ENCODE results near the gene RAB40C. TPM values are rescaled to one million over a fixed set of nuclear protein-coding genes. Genes with fewer than 3 reads are reported as not detected.
A peak's percentile ranks its signal among the peaks of the same experiment; 100 is the strongest.

The RAB40C gene
- total RNA-seq, 1 experiment from 2014 or later, result 19.9 TPM

DNA sequence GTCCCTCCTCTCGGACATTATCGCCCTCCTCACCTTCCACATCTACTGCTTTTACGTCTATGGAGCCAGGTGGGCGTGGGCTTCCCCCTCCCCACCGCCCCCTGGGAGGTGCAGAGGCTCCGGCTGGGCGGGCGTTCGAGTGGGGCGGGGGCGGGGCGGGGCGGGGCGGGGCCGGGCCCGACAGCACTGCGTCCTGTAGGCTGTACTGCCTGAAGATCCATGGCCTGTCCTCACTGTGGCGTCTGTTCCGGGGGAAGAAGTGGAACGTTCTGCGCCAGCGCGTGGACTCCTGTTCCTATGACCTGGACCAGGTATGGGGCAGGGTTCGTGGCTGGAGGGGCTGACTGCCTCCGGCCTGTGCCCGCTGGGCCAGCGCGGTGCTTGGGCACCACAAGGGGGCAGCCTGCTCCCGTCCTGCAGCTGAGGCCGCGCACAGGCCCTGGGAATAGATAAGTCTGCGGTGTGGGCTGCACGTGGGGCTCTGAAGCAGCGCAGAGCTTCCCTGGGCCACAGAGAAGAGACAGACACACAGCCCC lies 10.9 kb upstream of the RAB40C start:
- CTCF ChIA-PET, result interaction anchor here (0.6 kb wide), 1 partner anchor 30 kb away, joined by 4 read pairs; no protein-coding TSS in a partner anchor
- TF ChIP-seq, protein P1, sequence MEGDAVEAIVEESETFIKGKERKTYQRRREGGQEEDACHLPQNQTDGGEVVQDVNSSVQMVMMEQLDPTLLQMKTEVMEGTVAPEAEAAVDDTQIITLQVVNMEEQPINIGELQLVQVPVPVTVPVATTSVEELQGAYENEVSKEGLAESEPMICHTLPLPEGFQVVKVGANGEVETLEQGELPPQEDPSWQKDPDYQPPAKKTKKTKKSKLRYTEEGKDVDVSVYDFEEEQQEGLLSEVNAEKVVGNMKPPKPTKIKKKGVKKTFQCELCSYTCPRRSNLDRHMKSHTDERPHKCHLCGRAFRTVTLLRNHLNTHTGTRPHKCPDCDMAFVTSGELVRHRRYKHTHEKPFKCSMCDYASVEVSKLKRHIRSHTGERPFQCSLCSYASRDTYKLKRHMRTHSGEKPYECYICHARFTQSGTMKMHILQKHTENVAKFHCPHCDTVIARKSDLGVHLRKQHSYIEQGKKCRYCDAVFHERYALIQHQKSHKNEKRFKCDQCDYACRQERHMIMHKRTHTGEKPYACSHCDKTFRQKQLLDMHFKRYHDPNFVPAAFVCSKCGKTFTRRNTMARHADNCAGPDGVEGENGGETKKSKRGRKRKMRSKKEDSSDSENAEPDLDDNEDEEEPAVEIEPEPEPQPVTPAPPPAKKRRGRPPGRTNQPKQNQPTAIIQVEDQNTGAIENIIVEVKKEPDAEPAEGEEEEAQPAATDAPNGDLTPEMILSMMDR (conservative IDR thresholded peaks at IDR 0.05; ENCODE audit: low read depth, low read length), result peak; percentile 68
- no peak for TF ChIP-seq EZH2 (IDR thresholded peaks at IDR 0.05; ENCODE audit: borderline replicate concordance, low read depth, low read length, poor library complexity, severe bottlenecking)

DNA sequence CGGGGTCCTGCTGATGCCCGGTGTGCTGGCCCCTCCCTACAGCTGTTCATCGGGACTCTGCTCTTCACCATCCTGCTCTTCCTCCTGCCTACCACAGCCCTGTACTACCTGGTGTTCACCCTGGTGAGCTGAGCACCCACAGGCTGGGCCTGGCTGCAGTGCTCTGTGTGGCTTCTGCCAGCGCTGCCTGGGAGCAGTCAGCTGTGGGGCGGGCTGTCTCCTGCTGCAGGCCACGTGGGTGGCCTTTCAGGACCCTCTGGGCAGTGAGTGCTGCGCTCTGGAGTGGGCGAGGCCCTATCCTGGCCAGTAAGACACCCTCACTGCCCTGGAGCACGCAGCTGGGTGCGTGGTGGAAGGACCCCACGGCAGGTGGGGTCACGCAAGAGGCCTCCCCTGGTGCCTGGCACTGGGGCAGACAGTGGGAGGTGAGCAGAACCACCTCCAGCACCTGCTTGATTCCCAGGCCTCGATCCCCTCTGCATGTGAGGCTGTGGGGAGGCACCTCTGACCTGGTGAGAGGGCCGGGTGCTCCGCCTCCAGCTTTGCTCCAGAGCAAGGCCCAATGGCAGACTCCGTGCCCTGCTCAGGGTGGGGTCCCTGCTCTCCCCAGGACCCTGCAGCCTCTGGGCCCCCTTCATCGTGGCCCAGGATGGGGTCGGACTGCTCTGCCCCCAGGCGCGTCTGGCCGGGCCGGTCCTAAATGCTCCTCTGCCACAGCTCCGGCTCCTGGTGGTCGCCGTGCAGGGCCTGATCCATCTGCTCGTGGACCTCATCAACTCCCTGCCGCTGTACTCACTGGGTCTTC lies 9.5 kb upstream of the RAB40C start:
- intact Hi-C loops (cut with micrococcal nuclease; ENCODE audit: unreplicated experiment), result no loop called here
- no peak for TF ChIP-seq EZH2 (IDR thresholded peaks at IDR 0.05; ENCODE audit: borderline replicate concordance, low read depth, low read length, poor library complexity, severe bottlenecking)
- TF ChIP-seq, protein P1 (conservative IDR thresholded peaks at IDR 0.05; ENCODE audit: low read depth, low read length), result no peak
- Histone ChIP-seq H3K9me3 (ENCODE audit: low read depth, low read length, poor library complexity, severe bottlenecking) (no peaks in the 10 kb centered on the region), H3K36me3 (ENCODE audit: insufficient read depth, low read length, poor library complexity, severe bottlenecking) (no peaks in the 10 kb centered on the region), H3K4me3 (ENCODE audit: low read depth, low read length, poor library complexity, severe bottlenecking) (no peak overlapping the region), H3K27ac (ENCODE audit: low read depth, low read length, poor library complexity, severe bottlenecking) (no peak overlapping the region), H3K27me3 (replicated peaks; ENCODE audit: insufficient read depth, low read depth, low read length, poor library complexity) (no peaks in the 10 kb centered on the region), H3K4me1 (ENCODE audit: insufficient read depth, low read length, poor library complexity, severe bottlenecking) (peaks cover 7% of the 10 kb centered on the region)
- DNase-seq (ENCODE audit: low spot score), result no peak
- no TSS peak for BruUV-seq (replicated peaks)
- CTCF ChIA-PET, result interaction anchor here (0.6 to 1.0 kb wide), 2 partner anchors 8 to 228 kb away, joined by 3 read pairs; no protein-coding TSS in a partner anchor
- POLR2A ChIA-PET (ENCODE audit: low non-redundant PET), result no interaction called here

More for the DNA sequence above, 10.9 kb upstream of the RAB40C start:
- H3K9me3 ChIP-seq (ENCODE audit: low read depth, low read length, poor library complexity, severe bottlenecking), result no peaks in the 10 kb centered on the region
- intact Hi-C loops (cut with micrococcal nuclease; ENCODE audit: unreplicated experiment), result no loop called here
- H3K4me1 ChIP-seq (ENCODE audit: insufficient read depth, low read length, poor library complexity, severe bottlenecking), result peaks cover 2% of the 10 kb centered on the region
- POLR2A ChIA-PET (ENCODE audit: low non-redundant PET), result no interaction called here
- peak; percentile 68 for DNase-seq (ENCODE audit: low spot score)
- no peaks in the 10 kb centered on the region for H3K36me3 ChIP-seq (ENCODE audit: insufficient read depth, low read length, poor library complexity, severe bottlenecking)
- no peaks in the 10 kb centered on the region for H3K27me3 ChIP-seq (replicated peaks; ENCODE audit: insufficient read depth, low read depth, low read length, poor library complexity)
- no peak overlapping the region for H3K4me3 ChIP-seq (ENCODE audit: low read depth, low read length, poor library complexity, severe bottlenecking)
- H3K27ac ChIP-seq (ENCODE audit: low read depth, low read length, poor library complexity, severe bottlenecking), result no peak overlapping the region
- no TSS peak for BruUV-seq (replicated peaks)

DNA sequence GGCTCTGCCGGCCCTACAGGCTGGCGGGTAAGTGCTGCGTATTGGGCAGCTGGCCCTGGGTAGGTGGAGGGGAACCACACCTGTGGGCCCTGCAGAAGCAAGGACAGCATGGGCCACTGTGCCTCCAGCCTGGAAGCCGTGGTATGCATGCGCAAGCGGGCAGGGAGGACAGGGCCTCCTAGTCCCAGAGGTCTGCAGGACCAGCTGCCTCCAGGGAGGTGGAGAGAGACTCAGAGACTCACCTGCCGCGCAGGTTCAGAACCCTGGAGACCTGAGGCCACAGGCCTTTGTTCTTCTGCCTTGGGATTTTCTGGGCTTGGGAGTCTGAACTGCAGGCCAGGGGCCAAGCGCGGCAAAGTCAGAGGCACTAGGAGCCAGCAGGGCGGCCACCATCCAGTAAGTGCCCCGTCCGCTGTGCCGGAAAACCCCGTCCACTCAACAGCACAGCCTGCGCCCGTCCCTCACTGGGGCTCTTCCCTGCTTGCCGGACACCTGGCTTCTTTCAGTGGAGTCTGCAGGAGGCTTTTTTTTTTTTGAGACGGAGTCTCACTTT lies 8.8 kb upstream of the RAB40C start:
- CTCF ChIA-PET, result interaction anchor here (0.6 to 1.0 kb wide), 2 partner anchors 8 to 227 kb away, joined by 3 read pairs; no protein-coding TSS in a partner anchor
- intact Hi-C loops (cut with micrococcal nuclease; ENCODE audit: unreplicated experiment), result no loop called here
- BruUV-seq (replicated peaks), result no TSS peak

More for the DNA sequence above, 8.8 kb upstream of the RAB40C start:
- H3K27me3 ChIP-seq (replicated peaks; ENCODE audit: insufficient read depth, low read depth, low read length, poor library complexity), result no peaks in the 10 kb centered on the region
- H3K4me3 ChIP-seq (ENCODE audit: low read depth, low read length, poor library complexity, severe bottlenecking), result no peak overlapping the region
- no peaks in the 10 kb centered on the region for H3K9me3 ChIP-seq (ENCODE audit: low read depth, low read length, poor library complexity, severe bottlenecking)
- no peak for TF ChIP-seq EZH2 (IDR thresholded peaks at IDR 0.05; ENCODE audit: borderline replicate concordance, low read depth, low read length, poor library complexity, severe bottlenecking)
- TF ChIP-seq, protein P1 (conservative IDR thresholded peaks at IDR 0.05; ENCODE audit: low read depth, low read length), result no peak
- H3K36me3 ChIP-seq (ENCODE audit: insufficient read depth, low read length, poor library complexity, severe bottlenecking), result no peaks in the 10 kb centered on the region
- DNase-seq (ENCODE audit: low spot score), result no peak
- no peak overlapping the region for H3K27ac ChIP-seq (ENCODE audit: low read depth, low read length, poor library complexity, severe bottlenecking)
- H3K4me1 ChIP-seq (ENCODE audit: insufficient read depth, low read length, poor library complexity, severe bottlenecking), result peaks cover 12% of the 10 kb centered on the region
- POLR2A ChIA-PET (ENCODE audit: low non-redundant PET), result no interaction called here
